HG03469 (cell line): ENCODE measurements around the gene BHLHA15.

Experiments used
- ATAC-seq: cut with Tn5 transposase; IDR thresholded peaks from one replicate; pipeline ENCODE4 v1.9.1; 2021; ENCODE audit warnings: mild to moderate bottlenecking, moderate library complexity, moderate number of reproducible peaks; ENCODE audit not compliant: unreplicated experiment

Gene BHLHA15

GRCh38 chr7:98211221-98211675, at the start of gene BHLHA15:
Gene BHLHA15 (plus strand): TSS chr7:98211439. CDS start chr7:98212310, 871 bp downstream.
- ATAC-seq, result no peak

GRCh38 chr7:98162758-98163157, 48.5 kb upstream of the BHLHA15 start:
- ATAC-seq, result no peak

- ATAC-seq, result no peak
Observed at GRCh38 chr7:98163269-98163668, 48.0 kb upstream of the BHLHA15 start.

- no peak for ATAC-seq
Observed at GRCh38 chr7:98163704-98164494, 47.3 kb upstream of the BHLHA15 start.

GRCh38 chr7:98165827-98166667, 45.2 kb upstream of the BHLHA15 start:
- peak; percentile 55 for ATAC-seq

GRCh38 chr7:98166668-98166970, 44.6 kb upstream of the BHLHA15 start:
- ATAC-seq, result no peak

GRCh38 chr7:98167653-98168052, 43.6 kb upstream of the BHLHA15 start:
- ATAC-seq, result no peak

GRCh38 chr7:98168181-98168903, 42.9 kb upstream of the BHLHA15 start:
- no peak for ATAC-seq

- no peak for ATAC-seq
Observed at GRCh38 chr7:98168904-98169621, 42.2 kb upstream of the BHLHA15 start.

- ATAC-seq, result no peak
Observed at GRCh38 chr7:98170966-98171365, 40.3 kb upstream of the BHLHA15 start.

GRCh38 chr7:98171449-98171848, 39.8 kb upstream of the BHLHA15 start:
- ATAC-seq, result no peak

- ATAC-seq, result no peak
Observed at GRCh38 chr7:98174334-98175259, 36.6 kb upstream of the BHLHA15 start.

GRCh38 chr7:98175260-98175940, 35.8 kb upstream of the BHLHA15 start:
- no peak for ATAC-seq

- no peak for ATAC-seq
Observed at GRCh38 chr7:98177553-98177952, 33.7 kb upstream of the BHLHA15 start.

GRCh38 chr7:98178321-98178720, 32.9 kb upstream of the BHLHA15 start:
- ATAC-seq, result no peak

- ATAC-seq, result no peak
Observed at GRCh38 chr7:98178762-98179490, 32.3 kb upstream of the BHLHA15 start.

- ATAC-seq, result no peak
Observed at GRCh38 chr7:98180751-98181150, 30.5 kb upstream of the BHLHA15 start.

GRCh38 chr7:98185101-98185500, 26.1 kb upstream of the BHLHA15 start:
- ATAC-seq, result no peak
